GM12865 (cell line): ENCODE measurements around the gene KNDC1.
"Not testable (repeated sequence)": the region's sequence is repeated elsewhere in the genome, so short reads cannot be mapped to it uniquely, and the experiment has no call there.

Source experiments
- DNase-seq: peaks from one replicate; pipeline ENCODE4 v3.0.0; 2010; ENCODE audit warnings: low read depth
- H3K4me3 ChIP-seq: 2 replicates; pipeline ENCODE4 v1.5.1; 2011; ENCODE audit warnings: mild to moderate bottlenecking, low read depth, low read length, control low read depth
- CTCF ChIP-seq: IDR thresholded peaks from 2 replicates; pipeline ENCODE4 v1.5.1; 2011; ENCODE audit warnings: low read length, control low read depth, low read depth, inconsistent platforms; ENCODE audit not compliant: insufficient read depth; ENCODE audit errors: missing control alignments

Gene KNDC1

GRCh38 chr10:133131053-133131452 lies 29.0 kb upstream of the KNDC1 start:
- no peak for TF ChIP-seq CTCF
- DNase-seq, result no peak
- no peak overlapping the region for H3K4me3 ChIP-seq

- no peak overlapping the region for H3K4me3 ChIP-seq
- no peak for DNase-seq
- no peak for TF ChIP-seq CTCF
Observed at GRCh38 chr10:133131734-133132472, 28.1 kb upstream of the KNDC1 start.

GRCh38 chr10:133132473-133133291 lies 27.3 kb upstream of the KNDC1 start:
- H3K4me3 ChIP-seq, result no peak overlapping the region
- DNase-seq, result no peak
- TF ChIP-seq CTCF, result no peak

GRCh38 chr10:133133471-133134231 lies 26.4 kb upstream of the KNDC1 start:
- no peak for TF ChIP-seq CTCF
- H3K4me3 ChIP-seq, result no peak overlapping the region
- DNase-seq, result no peak

GRCh38 chr10:133134411-133135115 lies 25.5 kb upstream of the KNDC1 start:
- DNase-seq, result no peak
- TF ChIP-seq CTCF, result no peak
- H3K4me3 ChIP-seq, result no peak overlapping the region

- no peak for DNase-seq
- TF ChIP-seq CTCF, result no peak
- H3K4me3 ChIP-seq, result no peak overlapping the region
Observed at GRCh38 chr10:133135116-133135465, 24.9 kb upstream of the KNDC1 start.

- DNase-seq, H3K4me3 ChIP-seq: not testable (repeated sequence)
Observed at GRCh38 chr10:133137486-133138145, 22.4 kb upstream of the KNDC1 start.
